PC-9 (cell line): ENCODE results near the gene OR2T12.
"Not testable (repeated sequence)": the region's sequence is repeated elsewhere in the genome, so short reads cannot be mapped to it uniquely, and the experiment has no call there.

Source experiments
- CTCF ChIP-seq: fragments of 200-600 bp; sonication (generic); conservative IDR thresholded peaks from 2 replicates; pipeline ENCODE4 v1.6.1; 2017; ENCODE audit warnings: mixed run types, antibody characterized with exemption, mild to moderate bottlenecking, moderate library complexity
- EZH2 ChIP-seq: fragments of 200-600 bp; sonication (generic); IDR thresholded peaks from 2 replicates; pipeline ENCODE4 v1.8.0; 2017; ENCODE audit warnings: antibody characterized with exemption, low read depth

GRCh38 chr1:248273225-248273624, 30.0 kb downstream of the OR2T12 start:
- not testable (repeated sequence) for TF ChIP-seq CTCF, EZH2
